Measurements from ENCODE around the gene G6PD.

The G6PD gene

GRCh38 chrX:154513716-154514115 is 32.9 kb downstream of the G6PD start:
- TF ChIP-seq CTCF (IDR thresholded peaks at IDR 0.05; ENCODE audit: low read depth, low read length, missing control alignments): no peak
- DNase-seq (ENCODE audit: low read depth): no peak
- H3K4me3 ChIP-seq (ENCODE audit: low read depth, low read length): no peak overlapping the region

- TF ChIP-seq CTCF (IDR thresholded peaks at IDR 0.05; ENCODE audit: low read depth, low read length, missing control alignments): no peak
- DNase-seq (ENCODE audit: low read depth): no peak
- no peak overlapping the region for H3K4me3 ChIP-seq (ENCODE audit: low read depth, low read length)
Observed at GRCh38 chrX:154512879-154513553, 33.6 kb downstream of the G6PD start.

DNA sequence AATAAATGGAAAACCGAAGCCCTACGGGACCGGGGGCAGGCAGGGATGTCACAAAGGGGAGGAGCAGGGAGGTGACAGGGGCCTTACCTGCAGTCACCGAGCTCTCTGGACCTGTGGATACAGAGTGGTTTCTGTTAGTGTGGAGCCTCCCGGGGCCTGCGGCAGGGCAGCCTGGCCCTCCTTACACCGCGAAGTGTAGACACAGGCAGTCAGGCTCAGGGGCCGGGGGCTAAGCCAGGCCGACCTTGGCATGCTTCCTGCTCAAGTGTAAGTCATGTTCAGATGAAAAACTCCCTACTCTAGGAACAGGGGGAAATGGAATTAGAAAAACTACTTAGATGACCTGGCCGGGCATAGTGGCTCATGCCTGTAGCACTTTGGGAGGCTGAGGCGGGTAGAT is 34.9 kb downstream of the G6PD start:
- no peak for DNase-seq (ENCODE audit: low read depth)
- no peak for TF ChIP-seq CTCF (IDR thresholded peaks at IDR 0.05; ENCODE audit: low read depth, low read length, missing control alignments)
- H3K4me3 ChIP-seq (ENCODE audit: low read depth, low read length): no peak overlapping the region

GRCh38 chrX:154509455-154509854 is 37.2 kb downstream of the G6PD start:
- no peak overlapping the region for H3K4me3 ChIP-seq (ENCODE audit: low read depth, low read length)
- no peak for DNase-seq (ENCODE audit: low read depth)
- no peak for TF ChIP-seq CTCF (IDR thresholded peaks at IDR 0.05; ENCODE audit: low read depth, low read length, missing control alignments)

DNA sequence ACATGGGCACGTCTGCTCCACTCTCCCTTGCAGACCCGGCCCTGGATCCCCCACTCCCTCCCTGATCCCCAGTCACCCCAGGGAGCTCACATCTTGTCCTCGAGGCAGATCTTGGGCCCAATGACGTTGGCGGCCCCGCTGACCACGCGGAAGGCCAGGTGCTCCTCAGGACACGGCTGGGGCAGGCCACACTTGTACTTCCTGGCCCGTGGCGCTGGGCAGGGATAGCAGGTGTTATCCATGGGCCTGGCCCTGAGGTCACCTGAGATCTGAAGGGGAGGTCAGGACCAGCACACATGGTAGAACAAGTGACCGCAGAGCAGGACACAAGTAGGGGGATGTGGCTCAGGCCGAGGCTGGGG is 38.3 kb downstream of the G6PD start:
- H3K4me3 ChIP-seq (ENCODE audit: low read depth, low read length): no peak overlapping the region
- no peak for TF ChIP-seq CTCF (IDR thresholded peaks at IDR 0.05; ENCODE audit: low read depth, low read length, missing control alignments)
- DNase-seq (ENCODE audit: low read depth): no peak

DNA sequence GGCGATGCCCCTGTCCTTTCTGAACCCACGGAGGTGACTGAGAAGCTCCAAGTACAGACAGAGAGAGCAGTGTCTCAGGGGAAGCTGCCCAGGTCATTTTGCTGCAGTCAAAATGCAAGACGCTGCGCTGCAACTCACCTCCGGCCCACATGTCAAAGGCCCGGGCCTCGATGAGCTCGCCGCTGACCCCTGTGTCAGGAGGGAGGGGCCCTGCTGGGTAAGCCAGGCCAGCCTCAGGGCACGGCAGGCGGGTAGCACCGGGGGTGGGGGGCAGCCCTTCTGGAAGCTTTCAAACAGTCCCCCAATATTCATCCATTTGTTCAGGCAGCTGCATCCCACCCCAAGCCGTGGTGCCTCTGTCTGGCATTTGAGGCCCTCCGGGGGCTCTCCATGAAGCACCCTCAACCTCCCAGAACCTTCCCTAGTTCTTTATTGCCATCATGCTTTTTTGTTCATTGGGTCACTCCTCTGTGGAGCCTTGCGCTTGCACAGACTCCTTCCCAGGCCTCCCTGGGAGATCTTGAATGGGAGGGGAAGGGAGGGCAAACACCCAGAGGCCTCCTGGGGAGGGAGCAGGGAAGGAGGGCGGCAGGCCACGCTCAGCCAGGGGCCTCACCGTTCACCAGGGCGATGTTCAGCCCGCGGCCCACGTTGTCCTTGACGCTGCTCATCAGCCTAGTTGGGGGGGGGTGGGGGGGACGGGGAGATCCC is 38.8 kb downstream of the G6PD start:
- DNase-seq (ENCODE audit: low read depth): no peak
- TF ChIP-seq CTCF (IDR thresholded peaks at IDR 0.05; ENCODE audit: low read depth, low read length, missing control alignments): no peak
- H3K4me3 ChIP-seq (ENCODE audit: low read depth, low read length): no peak overlapping the region

Data from GM12864 (cell line).